ENCODE measurements around the gene ZCCHC14.
"Not testable (repeated sequence)": the region's sequence is repeated elsewhere in the genome, so short reads cannot be mapped to it uniquely, and the experiment has no call there.

The ZCCHC14 gene

DNA sequence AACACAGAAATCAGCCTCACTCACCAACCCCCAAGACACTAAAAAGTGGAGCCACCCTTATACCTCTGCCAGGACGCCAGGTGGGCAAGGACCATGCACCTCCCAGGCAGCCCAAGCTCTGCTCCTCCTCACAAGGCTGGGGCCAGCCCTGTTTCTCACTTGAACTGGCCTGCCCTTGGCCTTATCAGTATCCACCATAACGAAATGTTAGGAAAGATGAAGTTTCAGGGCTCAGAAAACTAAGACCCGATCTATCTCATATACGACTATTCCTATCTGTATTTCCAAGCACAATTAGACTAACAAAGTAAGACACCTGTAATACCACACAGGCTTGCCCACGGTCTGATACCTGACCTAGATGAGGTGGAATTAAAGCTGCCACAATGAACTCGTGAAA, 116.2 kb downstream of the ZCCHC14 start:
- no peak for DNase-seq

DNA sequence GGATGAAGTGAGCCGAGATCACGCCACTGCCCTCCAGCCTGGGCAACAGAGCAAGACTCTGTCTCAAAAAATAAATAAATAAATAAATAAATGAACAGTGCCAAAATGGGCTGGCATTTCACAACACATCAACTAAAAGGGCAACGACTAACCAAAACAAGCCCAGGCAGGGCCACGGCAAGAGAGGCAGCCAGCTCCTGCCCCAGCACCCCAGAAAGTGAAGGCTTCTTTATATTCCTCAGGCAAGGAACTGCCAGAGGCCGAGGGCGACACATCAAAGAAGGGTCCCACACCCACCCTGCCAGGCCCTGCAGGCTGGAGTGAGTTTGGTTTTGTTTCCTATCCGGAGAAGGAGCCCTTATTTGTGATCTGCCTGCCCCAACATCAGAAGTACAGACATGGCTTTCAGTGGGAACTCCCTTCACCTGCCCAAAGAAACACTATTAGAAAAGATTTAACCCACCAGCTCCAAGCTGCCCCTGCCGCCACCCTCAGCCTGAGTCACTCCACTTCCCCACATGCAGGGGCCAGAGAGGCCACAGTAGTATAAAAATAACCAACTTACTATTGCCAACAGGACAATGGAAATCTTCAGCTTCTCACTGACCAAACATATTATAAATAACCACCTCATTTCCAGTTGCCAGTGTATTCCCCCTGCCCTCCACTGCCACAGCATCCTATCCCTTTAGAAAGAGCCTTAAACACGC, 117.2 kb downstream of the ZCCHC14 start:
- DNase-seq, result no peak

DNA sequence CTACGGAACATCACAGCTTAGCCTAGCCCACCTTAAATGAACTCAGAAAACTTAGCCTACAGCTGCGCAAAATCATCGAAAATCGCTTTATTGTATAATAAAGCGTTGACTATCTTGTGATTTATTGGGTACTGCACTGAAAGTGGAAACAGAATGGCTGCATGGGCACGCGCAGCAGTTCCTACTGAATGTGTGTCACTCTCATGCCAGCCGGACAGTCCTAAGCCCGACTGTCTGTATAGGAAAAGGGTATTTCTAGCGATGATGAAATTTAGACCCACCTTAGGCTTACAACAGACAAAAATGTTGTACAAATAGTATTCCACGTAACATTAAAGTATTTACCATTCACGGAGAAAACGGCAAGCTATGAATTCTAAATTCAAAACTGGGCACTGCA, 118.5 kb downstream of the ZCCHC14 start:
- no peak for DNase-seq

DNA sequence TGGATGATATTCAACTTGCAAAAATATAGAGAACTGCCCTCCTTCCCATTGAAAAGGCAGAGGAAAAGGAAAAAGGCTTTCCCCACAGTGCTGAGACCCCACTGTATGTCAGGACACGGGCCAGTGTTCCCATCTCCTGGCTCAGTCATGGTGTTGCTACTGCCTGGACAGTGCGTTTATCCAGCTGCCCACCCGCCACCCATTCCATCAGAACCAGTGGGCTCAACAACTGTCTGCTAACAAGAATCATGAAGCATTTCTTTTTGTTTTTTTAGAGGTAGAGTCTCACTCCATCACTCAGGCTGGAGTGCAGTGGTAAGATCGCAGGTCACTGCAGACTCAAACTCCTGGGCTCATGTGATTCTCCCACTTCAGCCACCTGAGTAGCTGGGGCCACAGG, 120.5 kb downstream of the ZCCHC14 start:
- DNase-seq, result no peak

DNA sequence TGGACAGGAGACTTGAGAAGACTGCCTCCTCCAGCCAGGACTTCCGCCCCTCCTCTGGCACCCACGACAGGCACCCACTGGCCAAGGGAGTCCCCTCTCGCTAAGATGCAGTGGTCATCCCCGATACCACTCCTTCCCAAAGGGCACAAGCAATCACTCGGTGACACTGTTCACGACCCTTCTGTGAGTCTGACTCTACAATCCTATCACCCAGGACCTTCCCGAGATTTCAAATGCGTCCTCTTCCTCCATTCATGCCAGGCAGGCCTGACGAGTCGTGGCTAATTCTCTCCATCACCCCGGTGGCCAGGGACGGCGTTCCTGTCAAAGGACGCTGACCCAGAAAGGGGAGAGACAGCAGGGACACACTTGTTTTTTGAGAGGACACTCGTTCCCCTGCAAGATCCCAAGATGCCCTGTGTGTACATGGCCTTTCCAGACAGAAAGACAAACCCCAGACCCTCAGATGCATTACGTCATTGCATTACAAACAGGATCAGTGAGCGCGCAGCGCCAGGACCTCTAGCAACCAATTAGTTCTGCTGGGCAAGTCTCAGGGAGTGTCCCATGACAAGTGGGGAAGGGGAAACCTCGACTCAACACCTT, 121.5 kb downstream of the ZCCHC14 start:
- no peak for DNase-seq

DNA sequence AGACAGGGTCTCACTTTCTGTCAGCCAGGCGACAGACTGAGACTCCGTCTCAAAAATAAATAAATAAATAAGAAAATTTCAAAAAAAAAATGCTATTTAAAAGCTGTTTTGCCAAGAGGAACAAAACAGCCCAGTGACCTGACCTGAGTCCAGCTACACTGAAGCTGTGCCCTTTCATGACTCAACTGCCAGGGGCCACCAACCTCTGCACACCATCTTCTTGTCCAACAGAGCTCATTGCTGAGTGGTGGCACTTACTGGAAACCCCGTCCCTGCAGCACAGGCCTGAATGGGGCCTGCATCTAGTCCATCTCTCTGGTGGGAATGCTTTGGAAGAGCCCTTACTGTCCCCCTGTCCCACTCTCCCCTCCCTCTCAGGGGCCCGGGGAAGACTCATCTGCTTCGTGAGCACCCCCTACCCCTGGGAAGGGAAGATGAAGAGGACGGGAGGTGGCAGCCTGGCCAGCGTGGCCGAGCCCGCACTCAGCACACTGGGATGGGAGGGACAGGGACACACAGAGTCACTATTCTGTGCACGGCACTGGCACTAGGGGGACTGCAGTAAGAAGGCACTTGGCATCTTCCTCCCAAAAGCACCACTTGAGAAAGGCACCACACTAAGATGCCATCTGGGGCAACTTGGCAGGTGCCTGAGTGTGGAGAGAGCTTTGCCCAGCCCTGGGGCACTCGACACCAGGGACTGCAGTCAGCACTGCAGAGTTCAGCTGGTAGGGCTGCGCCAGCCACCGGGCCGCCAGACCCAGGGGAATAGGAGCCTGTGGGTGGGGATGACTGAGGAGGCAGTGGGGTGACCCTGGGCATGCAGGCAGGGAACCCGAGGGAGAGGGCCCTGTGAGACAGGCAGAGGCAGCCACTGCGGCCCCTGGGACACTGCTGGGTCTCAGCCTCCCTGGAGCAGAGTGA, 122.8 kb downstream of the ZCCHC14 start:
- no peak for DNase-seq

DNA sequence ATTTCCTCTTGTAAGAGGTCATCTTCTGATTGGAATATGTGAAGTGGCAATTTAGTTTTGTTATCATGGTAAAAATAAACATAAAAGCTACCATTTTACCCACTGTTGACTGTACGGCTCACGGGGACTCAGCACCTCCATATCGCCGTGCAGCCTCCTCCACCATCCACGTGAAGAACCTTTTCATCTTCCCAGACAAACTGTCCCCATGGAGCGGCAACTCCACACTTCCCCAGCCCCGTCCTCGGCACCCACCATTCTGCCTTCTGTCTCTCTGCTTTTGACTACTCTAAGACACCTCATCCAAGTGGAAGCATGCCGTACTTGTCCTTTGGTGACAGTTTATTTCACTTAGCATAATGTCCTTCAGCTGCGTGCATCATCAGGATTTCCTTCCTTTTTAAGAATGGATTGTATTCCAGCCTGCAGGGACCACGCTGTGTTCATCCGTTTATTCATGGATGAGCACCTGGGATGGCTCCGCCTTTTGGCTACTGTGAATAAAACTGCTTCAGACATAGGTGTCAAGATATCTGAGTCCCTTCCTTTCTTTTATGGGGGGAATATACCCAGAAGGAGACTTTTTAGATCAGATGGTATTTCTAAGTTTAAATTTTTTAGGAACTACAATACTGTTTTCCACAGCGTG, 123.6 kb downstream of the ZCCHC14 start:
- DNase-seq, result no peak

DNA sequence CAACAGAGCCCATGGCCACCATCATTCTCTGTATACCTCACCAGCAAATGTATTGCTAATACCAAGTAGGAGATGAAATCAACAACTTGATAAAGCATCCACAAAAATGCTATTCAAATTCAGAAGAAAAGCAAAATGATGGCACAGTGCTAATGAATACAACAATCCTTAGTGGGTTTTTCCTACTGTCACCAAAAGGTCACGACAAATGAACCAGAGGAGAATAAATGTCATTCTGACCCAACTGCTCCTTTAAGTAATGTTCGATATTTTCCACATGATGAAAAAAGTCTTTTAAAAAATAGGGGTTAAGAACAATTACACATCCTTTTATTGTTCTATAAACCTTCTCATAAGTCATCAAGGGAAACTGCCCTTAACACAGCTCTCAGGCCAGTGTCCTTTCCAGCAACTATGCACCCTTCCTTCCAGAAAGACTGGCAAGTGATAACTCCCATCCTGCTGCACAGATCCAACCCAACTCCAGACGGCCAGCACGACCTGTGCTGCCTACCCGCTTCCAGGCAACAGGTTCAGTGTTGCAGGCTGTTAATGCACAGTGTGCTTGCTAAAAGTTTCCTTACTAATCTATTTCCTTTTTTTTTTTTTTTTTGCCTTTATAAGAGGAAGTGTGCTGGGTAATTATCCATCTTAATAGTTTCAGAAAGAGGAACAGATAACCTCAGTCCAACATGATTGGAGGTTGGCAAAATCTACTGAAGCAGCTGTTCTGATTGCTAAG, 124.6 kb downstream of the ZCCHC14 start:
- no peak for DNase-seq

DNA sequence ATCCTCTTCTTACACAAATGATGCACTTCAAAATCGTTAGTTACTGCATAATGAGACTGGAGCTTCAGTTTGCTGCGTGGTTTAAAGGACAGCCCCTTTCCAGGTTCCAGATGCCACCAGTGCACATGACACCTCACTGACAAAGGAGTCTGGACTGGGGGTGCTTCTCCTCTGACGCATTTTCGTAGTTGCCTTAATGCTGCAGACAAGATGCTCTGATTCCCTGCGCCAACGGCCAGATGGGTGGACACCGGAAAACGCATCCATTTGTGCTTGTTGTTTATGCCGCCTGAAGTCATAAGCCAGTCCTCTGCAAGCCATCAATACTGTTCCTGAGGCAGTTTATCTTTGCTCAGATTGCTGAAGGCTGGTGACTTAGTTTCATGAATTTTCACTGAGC, 125.3 kb downstream of the ZCCHC14 start:
- DNase-seq, result no peak

DNA sequence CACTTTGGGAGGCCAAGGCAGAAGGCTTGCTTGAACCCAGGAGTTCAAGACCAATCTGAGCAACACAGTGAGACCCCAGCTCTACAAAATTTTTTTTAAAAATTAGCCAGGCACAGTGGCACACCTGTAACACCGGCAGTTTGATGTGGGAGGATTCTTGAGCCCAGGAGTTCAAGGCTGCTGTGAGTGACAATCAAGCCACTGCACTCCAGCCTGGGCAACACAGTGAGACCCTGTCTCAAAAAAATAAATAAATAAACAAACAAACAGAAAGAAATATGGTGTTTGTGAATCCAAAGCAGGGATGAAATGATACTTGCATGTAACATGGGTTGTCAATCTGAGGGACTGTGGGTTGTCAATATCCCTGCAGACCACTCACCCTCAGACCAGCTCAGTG, 125.9 kb downstream of the ZCCHC14 start:
- no peak for DNase-seq

DNA sequence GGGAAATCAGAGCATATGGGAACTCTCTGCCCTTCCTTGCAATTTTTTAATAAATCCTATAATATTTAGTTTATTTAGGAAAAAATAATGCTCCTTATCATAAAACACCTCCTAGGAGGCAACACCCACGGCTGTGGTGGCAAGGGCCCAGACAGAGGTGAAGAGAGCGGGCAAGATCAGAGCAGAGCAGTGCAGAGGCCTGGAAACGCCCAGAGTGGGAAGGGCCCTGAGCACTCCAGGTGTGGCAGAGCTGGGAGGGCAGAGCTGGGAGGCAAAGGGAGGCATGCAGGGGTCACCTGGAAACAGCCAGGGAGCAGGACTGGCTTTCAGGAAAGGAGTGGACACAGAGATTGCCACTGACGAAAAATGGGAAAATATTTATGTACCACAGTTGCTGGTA, 126.5 kb downstream of the ZCCHC14 start:
- DNase-seq, result no peak

DNA sequence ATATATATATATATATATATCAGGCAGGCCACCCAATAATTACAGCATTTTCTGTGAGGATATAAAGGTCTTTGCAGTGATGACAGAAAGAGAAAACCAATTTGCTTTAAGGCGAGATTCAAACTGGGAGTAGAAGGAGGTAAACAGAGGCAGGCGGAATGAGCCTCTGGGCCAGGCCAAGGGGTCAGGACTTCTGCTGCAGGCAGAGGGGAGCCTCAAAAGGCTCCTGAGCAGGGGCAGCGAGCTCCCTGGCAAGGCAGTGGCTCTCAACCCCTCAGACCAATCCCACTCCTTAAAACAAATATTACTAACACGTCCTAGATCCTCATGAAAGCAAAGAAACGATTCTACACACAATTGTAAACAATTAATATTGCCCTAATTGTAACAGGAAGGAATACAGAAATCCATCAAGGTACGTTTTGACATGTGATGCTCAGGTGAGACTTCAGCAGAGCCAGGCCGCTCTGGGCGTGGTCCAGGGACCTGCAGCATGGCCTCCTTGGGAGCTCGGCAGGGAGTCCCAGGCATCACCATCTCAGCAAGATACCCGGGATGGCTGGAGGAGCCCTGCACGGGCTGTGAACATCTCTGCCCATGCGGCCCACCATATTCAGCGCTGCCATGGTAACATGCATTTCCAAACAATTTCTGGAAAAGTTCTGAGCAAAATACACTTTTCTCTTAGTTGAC, 127.7 kb downstream of the ZCCHC14 start:
- DNase-seq, result no peak

DNA sequence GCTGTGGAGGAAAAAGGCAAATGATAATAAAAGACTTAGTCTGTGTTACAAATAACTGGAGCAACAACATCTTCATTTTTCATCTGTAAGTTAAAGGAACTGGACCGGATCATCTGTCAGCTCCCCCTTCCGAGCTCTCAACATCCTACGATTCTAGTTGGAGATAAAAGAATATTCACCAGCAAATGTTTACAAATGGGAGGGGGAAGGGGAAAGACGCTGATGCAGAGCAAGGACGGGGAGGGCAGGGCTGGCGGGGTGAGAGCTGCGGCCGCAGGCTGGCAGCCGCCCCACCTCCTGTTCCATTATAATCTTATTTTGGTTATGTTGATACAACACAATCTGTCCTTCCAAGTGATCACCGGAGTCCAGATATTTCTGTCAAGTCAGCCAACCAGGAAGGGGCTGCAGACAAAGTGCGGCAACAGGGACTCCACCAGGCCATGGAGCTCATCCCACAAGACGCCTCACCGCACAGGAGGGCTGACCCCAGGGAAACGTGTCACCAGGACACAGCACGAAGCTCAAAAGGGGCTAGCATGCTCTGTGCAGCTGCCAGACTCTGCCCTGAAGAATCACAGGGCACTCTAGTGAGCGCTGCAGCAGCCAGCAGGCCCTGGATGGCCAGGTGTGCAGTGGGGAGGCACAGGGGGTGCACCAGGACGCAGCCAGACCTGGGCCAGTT, 128.9 kb downstream of the ZCCHC14 start:
- DNase-seq, result no peak

DNA sequence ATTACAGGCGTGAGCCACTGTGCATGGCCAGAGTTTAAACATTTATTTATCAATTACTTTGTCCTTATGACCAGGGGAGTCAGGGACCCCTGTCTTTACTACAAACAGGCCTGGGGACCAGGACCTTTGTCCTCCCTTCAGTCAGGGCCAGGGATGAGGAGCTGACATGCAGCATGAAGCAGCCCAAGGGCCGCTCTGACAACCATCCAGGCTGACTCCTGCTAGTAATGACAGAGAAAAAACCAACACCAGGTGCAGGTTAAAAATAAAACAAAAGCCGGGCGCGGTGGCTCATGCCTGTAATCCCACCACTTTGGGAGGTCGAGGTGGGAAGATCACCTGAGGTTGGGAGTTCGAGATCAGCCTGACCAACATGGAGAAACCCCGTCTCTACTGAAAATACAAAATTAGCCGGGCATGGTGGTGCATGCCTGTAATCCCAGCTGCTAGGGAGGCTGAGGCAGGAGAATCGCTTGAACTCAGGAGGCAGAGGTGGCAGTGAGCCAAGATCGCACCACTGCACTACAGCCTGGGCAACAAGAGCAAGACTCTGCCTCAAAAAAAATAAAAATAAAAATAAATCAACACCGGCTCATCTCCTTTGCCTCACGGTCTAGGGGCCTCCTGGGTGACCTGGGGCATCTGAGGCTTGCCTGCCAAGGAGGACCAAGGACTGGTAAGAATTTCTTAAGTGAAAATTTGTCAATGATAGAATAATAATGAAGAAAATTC, 129.8 kb downstream of the ZCCHC14 start:
- not testable (repeated sequence) for DNase-seq

DNA sequence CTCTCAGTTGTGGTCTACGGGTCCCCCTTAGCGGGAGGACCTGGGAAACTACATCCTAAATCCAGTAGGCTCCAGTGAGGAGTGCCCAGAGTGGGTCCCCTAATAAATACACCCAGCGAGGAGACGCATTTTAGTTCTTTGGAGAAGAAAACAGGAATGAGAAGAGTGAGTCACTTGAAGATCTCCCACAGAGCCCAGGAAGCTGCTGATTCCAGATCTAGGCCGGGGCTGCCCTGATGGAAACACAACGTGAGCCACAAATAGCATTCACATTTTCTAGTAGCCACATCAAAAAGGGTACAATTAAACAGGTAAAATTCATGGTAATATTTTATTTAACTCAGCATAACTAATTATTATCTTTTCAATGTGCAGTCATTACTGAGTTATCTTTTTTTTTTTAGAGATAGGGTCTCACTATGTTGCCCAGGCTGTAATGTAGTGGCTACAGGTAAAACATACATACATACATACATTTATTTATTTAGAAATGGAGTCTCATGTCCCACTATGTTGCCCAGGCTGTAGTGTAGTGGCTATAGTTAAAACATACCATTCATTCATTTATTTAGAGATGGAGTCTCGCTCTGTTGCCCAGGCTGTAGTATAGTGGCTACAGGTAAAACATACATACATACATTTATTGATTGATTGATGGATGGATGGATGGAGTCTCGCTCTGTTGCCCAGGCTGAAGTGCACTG, 130.8 kb downstream of the ZCCHC14 start:
- no peak for DNase-seq

DNA sequence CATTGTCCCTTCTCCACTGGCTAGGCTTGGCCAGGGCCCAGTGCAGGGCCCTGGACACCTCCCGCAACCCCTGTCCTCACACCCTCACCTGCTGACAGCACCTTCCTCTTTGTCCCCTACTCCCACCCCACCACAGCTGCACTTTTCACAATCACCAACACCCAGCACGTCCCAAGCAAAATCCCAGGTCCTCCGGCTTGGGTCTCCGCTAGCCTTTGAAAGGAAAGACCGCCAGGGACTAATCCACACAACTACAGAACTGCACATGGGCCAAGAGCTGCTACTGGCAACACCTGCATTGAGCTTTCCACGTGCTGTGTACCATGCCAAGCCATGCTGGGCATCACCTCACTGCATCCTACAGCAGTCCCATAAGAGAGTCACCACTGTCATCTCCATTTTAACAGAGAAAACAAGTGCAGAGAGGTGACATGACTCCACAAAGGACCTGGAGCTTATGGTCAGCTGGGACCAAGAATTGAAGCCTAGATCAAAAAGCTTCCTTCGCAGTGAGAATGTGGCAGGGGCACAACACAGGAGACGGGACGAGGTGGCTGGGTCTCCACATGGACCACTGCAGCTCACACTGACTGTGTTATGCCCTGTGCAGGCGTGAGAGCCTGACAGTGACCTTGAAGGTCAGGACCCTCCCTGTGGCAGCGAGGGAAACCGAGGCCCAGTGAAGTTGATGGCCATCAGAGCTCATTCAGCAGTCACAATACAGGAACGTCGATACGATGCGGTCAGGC, 131.8 kb downstream of the ZCCHC14 start:
- DNase-seq, result no peak

DNA sequence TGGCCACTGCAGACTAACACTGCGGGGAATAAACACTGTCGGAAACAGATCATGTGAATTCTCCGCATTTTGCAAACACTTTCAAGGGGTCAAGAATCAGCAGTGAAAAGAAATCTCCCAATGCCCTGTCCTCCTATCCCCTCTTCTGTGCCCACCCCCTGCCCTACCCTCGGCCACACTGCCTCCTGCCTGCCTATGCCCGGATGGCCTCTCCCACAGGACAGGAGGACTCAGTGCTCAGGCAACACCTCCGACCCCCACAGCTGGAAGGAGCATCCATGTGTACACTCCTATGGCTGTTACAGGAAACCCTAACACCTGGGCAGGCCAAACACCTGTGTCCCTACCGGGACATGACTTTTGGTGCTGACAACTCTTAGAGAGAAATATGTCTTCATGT, 133.7 kb downstream of the ZCCHC14 start:
- DNase-seq, result no peak

DNA sequence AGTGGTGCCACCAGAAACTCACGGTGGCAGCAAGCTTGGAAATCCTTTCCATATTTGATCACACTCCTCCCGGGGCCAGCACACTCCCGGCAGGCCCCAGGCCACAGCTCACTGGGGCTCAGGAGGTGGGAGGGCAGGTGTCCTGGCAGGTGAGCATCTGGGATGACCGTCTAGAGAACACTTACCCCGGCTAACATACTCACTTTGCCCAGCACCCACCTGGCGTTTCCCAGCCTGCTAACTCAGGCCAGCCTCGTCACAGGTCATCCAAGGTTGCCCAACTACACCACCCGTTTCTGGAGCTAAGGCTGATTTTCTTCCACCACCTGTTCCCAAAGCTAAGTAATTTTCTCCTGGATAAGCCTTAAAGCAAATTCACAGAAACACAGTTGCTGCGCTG, 134.1 kb downstream of the ZCCHC14 start:
- no peak for DNase-seq

DNA sequence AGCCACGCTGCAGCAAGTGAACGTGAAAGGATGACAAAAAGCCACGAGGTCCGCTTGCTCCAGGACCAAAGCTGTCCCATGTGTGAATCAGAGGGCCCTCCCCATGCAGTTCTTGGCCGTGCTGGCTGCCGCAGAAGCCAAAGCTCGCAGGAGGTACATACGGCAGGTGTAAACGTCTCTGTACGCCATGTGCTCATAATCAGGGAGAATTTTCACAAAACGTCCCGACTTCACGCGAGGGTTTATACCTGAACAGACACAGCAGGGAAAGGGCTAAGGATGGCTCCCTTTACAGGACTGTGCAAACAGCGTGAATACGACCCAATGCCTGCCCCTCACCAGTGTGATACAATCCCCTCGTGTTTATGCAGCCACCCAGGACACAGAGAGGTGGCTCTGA, 134.6 kb downstream of the ZCCHC14 start:
- no peak for DNase-seq

Measured in CD4-positive, alpha-beta T cell treated with Interleukin-6 for 4 hours (primary cell).